Subcutaneous abdominal adipose tissue (tissue), 5 donors: ENCODE measurements around the gene LYPD3.

Experiments used
- H3K27ac ChIP-seq: one replicate; pipeline ENCODE4 v1.7.0; 2013; ENCODE audit warnings: low read depth, mild to moderate bottlenecking, inconsistent platforms, low read length, moderate library complexity
- H3K27me3 ChIP-seq, 5 donors: one replicate each; pipeline ENCODE4 v1.7.0; 2013; ENCODE audit warnings: low read length in 5 of 5, inconsistent platforms in 1 of 5; ENCODE audit not compliant: control insufficient read depth in 5 of 5, insufficient read depth in 4 of 5
- H3K36me3 ChIP-seq, 5 donors: one replicate each; pipeline ENCODE4 v1.7.0; 2013; ENCODE audit warnings: low read length in 5 of 5; ENCODE audit not compliant: control insufficient read depth in 5 of 5, insufficient read depth in 5 of 5
- H3K4me1 ChIP-seq, 5 donors: one replicate each; pipeline ENCODE4 v1.7.0; 2013; ENCODE audit warnings: low read length in 5 of 5, mild to moderate bottlenecking in 3 of 5, moderate library complexity in 1 of 5; ENCODE audit not compliant: control insufficient read depth in 5 of 5, insufficient read depth in 5 of 5
- H3K4me3 ChIP-seq, 5 donors: one replicate each; pipeline ENCODE4 v1.7.0; 2013; ENCODE audit warnings: low read length in 5 of 5, low read depth in 1 of 5
- H3K9ac ChIP-seq, 5 donors: one replicate each; pipeline ENCODE4 v1.7.0; 2013; ENCODE audit warnings: low read length in 5 of 5, mild to moderate bottlenecking in 4 of 5, moderate library complexity in 3 of 5
- H3K9me3 ChIP-seq, 5 donors: one replicate each; pipeline ENCODE4 v1.7.0; 2013; ENCODE audit warnings: low read length in 5 of 5; ENCODE audit not compliant: control insufficient read depth in 5 of 5
- donor health status: healthy.
- donor health status: healthy.
- donor health status: healthy.
- donor health status: healthy.
- donor health status: healthy.

The LYPD3 gene

DNA sequence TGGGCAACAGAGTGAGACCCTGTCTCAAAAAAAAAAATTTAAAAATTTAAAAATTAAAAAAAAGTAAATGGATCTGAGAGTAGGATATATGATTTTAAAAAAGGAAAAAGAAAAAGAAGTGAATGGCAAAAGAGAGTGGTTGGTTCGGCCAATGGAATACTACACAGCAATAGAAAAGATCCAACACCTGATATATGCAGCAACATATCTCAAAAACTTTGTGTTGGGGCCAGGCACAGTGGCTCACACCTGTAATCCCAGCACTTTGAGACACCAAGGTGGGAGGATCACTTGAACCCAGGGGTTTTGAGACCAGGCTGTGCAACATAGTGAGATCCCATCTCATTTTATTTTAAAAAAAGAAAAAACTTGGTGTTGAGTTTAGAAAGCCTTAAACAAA, 1.4 kb upstream of the LYPD3 start:
- Histone ChIP-seq H3K27me3 (peaks cover 0 to 9% (median 6%) of the 10 kb centered on the region in 5 donors), H3K36me3 (no peaks in the 10 kb centered on the region), H3K9ac (no peak overlapping the region), H3K4me1 (peaks cover 0 to 30% (median 25%) of the 10 kb centered on the region in 5 donors), H3K9me3 (no peaks in the 10 kb centered on the region), H3K4me3 (no peak overlapping the region), H3K27ac (no peak overlapping the region)

DNA sequence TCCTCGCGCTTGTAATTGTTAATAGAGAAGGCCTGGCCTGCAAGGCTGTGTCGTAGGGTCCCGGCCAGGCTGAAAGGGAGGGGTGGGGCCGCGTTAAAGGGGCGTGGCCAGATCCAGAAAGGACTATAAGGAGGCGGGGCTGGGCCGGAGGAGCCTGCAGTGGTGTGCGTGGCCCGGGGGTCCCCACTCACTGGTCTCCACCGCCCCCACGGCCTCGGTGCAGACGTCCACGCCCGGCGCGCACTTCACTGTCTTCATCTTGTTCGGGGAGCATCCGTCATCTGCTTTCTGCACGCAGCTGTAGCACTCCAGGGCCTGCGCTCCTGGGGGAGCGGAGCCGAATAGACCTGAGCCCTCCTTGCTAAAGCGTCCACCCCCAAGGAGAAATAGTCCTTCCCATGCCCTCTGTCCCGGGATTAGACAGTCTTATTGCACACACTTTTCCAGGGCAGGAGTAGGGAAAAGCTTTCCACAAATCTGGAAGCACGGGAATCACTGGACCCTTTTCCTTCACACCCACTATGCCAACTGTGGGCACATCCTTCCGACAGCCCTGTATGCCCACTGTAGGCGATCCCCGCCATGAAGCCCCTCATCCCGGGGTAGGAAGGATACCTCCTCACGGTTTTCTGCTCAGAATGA, 1.2 kb downstream of the LYPD3 start:
- Histone ChIP-seq H3K9me3 (no peaks in the 10 kb centered on the region), H3K27me3 (peaks cover 0 to 9% (median 6%) of the 10 kb centered on the region in 5 donors), H3K36me3 (no peaks in the 10 kb centered on the region), H3K4me1 (peaks cover 0 to 28% (median 25%) of the 10 kb centered on the region in 5 donors), H3K4me3 (peak overlapping the region; percentile 71 to 93 (median 82)), H3K9ac (peak overlapping the region in 3 of 5 donors; percentile 43 to 78 (median 51)), H3K27ac (peak overlapping the region; percentile 54)

DNA sequence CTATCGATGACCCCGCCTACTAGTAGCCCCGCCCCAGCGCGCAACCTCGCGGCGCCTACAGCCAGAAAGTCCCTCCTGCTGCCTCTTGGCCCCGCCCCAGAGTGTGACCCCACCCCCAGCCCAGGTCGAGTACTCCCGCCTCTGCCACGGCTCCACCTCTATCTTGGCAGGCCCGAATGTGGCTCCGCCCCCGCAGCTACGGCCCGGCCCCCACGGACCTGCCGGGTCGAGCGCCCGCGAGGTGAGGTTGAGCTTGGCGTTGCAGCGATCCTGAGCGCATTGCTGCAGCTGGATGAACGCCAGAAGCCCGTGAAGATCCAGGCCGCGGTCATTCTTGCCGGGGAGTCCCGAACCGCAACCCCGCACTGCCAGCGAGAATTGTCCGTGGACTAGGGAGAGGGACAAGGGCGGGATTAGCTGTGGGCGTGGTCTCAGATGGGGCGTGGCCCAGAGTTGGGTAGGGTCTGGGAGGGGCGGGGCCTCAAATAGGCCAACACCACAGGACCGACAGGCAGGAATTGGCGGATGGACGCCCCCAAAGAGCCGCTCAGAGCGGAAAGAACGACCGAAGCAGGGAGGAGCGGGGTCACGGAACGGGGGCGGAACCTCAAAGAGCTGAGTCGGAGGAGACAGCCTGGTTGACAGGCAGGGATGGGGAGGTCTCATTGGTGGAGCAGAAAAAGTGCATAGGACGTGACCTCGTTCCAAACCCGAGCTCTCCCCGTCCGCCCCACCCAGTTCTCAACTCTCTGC, 1.9 kb downstream of the LYPD3 start:
- H3K9me3 ChIP-seq = no peaks in the 10 kb centered on the region
- peak overlapping the region in 4 of 5 donors; percentile 43 to 78 (median 51) for H3K9ac ChIP-seq
- no peaks in the 10 kb centered on the region for H3K36me3 ChIP-seq
- peaks cover 0 to 25% (median 22%) of the 10 kb centered on the region in 5 donors for H3K4me1 ChIP-seq
- H3K27me3 ChIP-seq = peaks cover 0 to 9% (median 6%) of the 10 kb centered on the region in 5 donors
- H3K27ac ChIP-seq = peak overlapping the region; percentile 54
- H3K4me3 ChIP-seq = peak overlapping the region; percentile 71 to 93 (median 82)

DNA sequence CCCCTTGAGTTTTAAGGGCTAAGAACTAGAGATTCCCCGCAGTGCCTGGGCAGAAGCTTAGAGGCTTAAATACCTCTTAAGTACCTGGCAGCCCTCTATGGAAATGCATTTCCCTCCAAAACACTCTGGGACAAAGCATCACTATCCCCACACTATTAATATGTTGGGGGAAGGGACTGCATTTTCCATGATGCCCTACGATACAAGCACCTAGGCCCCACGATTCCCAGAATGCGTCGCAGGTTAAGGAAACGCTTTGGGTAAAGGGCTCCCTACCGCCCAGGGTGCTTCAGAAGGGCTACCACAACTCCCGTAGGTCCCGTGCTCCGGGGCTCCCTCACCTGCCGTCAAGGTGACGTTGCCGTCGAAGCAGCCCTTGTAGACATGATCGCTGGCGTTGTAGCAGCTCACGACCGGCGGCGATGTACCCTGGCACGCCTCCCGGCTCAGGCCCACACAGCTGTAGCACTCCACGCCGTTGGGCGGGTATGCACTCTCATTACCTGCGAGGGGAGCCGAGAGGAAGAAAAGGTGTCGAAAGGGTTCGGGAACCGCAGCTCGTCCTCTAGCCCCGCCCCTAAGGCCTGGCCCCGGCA, 2.5 kb downstream of the LYPD3 start:
- Histone ChIP-seq H3K9ac (peak overlapping the region in 3 of 5 donors; percentile 41 to 59 (median 48)), H3K27ac (no peak overlapping the region), H3K27me3 (peaks cover 0 to 9% (median 6%) of the 10 kb centered on the region in 5 donors), H3K4me1 (peaks cover 0 to 25% (median 21%) of the 10 kb centered on the region in 5 donors), H3K36me3 (no peaks in the 10 kb centered on the region), H3K4me3 (peak overlapping the region in 4 of 5 donors; percentile 70 to 85 (median 75)), H3K9me3 (no peaks in the 10 kb centered on the region)

DNA sequence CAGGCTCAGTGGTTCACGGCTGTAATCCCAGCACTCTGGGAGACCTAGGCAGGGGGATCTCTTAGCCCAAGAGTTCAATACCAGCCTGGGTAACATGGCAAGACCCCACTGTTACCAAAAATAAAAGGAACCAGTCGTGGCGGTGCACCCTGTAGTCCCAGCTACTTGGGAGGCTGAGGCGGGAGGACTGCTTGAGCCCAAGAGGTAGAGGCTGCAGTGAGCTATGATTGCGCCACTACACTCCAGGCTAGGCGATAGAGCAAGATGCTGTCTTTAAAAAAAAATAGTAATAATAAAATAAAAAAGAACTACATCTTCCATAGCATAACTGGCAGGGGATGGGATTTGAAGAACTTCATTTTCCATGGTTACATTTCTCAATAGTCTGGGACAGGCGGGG, 3.0 kb downstream of the LYPD3 start:
- H3K9me3 ChIP-seq = no peaks in the 10 kb centered on the region
- no peaks in the 10 kb centered on the region for H3K36me3 ChIP-seq
- peaks cover 0 to 25% (median 21%) of the 10 kb centered on the region in 5 donors for H3K4me1 ChIP-seq
- H3K27ac ChIP-seq = no peak overlapping the region
- peaks cover 0 to 9% (median 6%) of the 10 kb centered on the region in 5 donors for H3K27me3 ChIP-seq
- H3K4me3 ChIP-seq = no peak overlapping the region
- no peak overlapping the region for H3K9ac ChIP-seq

DNA sequence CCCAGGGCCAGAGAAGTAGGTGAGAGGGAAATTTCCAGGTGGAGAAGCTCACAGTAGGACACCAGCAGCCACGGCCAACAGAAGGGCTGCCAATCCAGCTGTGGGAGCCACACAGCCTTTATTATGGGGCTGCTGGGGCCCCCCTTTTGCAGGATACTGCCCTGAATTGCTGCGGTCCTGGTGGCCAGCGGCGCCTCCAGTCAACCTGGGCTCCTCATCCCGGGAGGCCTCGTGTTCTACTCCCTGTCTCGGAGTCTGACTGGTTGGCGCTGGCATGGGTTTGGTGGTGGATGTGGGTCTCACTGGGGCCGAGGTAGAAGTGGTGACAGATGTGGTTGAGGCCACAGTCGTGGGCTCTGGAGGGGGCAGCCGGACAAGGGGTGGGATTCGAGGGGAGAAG, 4.1 kb downstream of the LYPD3 start:
- Histone ChIP-seq H3K4me3 (no peak overlapping the region), H3K36me3 (no peaks in the 10 kb centered on the region)

DNA sequence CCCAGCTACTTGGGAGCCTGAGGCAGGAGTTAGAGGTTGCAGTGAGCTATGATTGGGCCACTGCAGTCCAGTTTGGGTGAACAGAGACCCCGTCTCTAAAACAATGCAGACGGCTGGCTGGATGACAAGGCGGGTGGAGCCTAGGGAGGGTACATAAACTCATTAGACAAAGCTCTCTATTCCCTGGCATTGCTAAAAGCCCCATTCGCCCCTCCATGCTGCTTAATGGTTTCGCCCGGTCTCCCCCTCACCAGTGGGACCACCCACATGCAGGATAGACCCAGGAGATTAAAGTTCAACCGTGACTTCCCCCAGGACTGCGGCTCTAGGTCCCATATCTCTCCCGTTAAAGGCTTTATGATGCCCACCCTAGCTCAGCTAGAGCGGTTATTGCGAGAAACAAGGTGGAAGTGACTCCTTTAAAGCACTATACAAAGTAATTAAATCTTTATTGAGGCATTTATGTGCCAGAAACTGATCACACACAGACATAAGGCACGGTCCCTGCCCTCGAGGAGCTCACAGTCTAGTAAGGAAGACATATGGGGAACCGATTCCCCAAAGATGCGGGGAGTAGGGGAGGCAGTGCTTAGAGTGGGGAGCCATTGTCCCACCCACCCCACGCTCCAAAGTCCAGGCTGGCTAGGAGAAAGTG, 4.9 kb downstream of the LYPD3 start:
- Histone ChIP-seq H3K27ac (no peak overlapping the region), H3K9me3 (no peaks in the 10 kb centered on the region), H3K4me1 (peaks cover 0 to 24% (median 19%) of the 10 kb centered on the region in 5 donors), H3K4me3 (no peak overlapping the region), H3K9ac (no peak overlapping the region), H3K36me3 (no peaks in the 10 kb centered on the region), H3K27me3 (peaks cover 0 to 4% (median 2%) of the 10 kb centered on the region in 5 donors)

More for the DNA sequence above, 4.1 kb downstream of the LYPD3 start:
- H3K4me1 ChIP-seq = peaks cover 0 to 25% (median 21%) of the 10 kb centered on the region in 5 donors
- no peaks in the 10 kb centered on the region for H3K9me3 ChIP-seq
- peaks cover 0 to 9% (median 6%) of the 10 kb centered on the region in 5 donors for H3K27me3 ChIP-seq
- H3K27ac ChIP-seq = no peak overlapping the region
- no peak overlapping the region for H3K9ac ChIP-seq

DNA sequence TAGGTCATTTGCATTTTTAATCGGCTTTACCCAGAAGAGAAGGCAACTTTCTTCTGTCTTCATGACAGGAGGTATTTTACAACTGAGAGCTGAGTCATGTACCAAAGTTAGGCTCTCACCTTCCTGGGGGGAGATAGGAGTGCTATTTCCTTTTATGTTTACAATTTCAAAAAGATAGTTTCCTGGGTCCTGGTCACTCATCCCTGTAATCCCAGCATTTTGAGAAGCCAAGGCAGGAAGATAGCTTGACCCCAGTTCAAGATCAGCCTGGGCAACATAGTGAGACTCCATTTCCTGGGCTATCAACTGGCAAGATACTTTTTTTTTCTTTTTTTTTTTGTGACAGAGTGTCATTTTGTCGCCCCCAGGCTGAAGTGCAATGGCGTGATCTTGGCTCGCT, 7.6 kb downstream of the LYPD3 start:
- Histone ChIP-seq H3K9ac (no peak overlapping the region), H3K9me3 (peaks cover 0 to under 1% (median 0%) of the 10 kb centered on the region in 5 donors), H3K27me3 (no peaks in the 10 kb centered on the region), H3K27ac (no peak overlapping the region), H3K4me1 (peaks cover 0 to 3% (median 2%) of the 10 kb centered on the region in 5 donors), H3K4me3 (no peak overlapping the region), H3K36me3 (no peaks in the 10 kb centered on the region)

DNA sequence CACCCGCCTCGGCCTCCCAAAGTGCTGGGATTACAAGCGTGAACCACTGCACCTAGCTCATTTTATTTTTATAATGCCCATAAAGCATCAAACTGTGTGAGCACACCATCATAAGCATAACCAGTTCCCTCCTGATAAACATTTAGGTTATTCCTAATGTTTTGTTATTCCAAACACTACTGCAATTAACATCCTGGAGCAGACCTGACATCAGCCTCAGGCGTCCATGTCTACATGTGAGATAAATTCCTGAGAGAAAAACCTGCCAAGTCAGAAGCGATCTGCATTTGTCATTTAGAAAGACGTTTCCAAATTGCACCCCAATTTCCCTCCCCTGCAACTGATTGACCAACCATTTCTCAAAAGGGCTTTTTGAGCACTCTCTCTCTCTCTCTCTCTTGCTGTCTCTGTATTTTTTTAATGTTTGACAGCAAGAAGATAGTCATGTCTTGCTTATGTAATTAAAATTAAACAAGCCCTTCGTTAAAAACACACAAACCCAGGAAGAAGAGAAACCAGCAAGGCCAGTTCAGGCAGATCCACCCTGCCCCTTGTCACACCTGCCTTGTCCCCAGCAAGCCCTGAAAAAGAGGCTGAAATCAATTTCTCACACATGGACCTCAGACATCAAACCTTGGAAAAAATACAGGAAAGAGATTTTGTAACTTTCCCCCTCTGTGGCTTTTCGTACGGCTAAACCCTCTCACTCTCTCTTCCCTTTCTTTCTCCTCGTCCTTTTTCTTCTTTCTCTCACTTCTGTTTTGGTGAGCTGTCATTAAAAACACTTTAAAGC, 9.9 kb downstream of the LYPD3 start:
- no peaks in the 10 kb centered on the region for H3K27me3 ChIP-seq
- H3K4me1 ChIP-seq = peaks cover 0 to 4% (median 0%) of the 10 kb centered on the region in 5 donors
- no peaks in the 10 kb centered on the region for H3K36me3 ChIP-seq
- no peak overlapping the region for H3K4me3 ChIP-seq
- no peak overlapping the region for H3K9ac ChIP-seq
- H3K9me3 ChIP-seq = peaks cover 0 to 6% (median 4%) of the 10 kb centered on the region in 5 donors
- H3K27ac ChIP-seq = no peak overlapping the region
